Endothelial cell (in vitro differentiated cells): ENCODE measurements around the gene OR7D2. TPM values are rescaled to one million over a fixed set of nuclear protein-coding genes. Genes with fewer than 3 reads are reported as not detected.

Experiments used
- DNase-seq: peaks from one replicate; pipeline ENCODE4 v3.0.0; 2021; ENCODE audit warnings: low spot score
- H3K27ac Mint-ChIP-seq: one replicate; pipeline ENCODE4 v1.8.0; 2021; ENCODE audit warnings: mixed read lengths, inconsistent platforms; ENCODE audit not compliant: unreplicated experiment
- H3K27me3 Mint-ChIP-seq: one replicate; pipeline ENCODE4 v1.8.0; 2021; ENCODE audit warnings: mild to moderate bottlenecking, moderate library complexity, mixed read lengths, inconsistent platforms; ENCODE audit not compliant: unreplicated experiment
- H3K36me3 Mint-ChIP-seq: one replicate; pipeline ENCODE4 v1.8.0; 2021; ENCODE audit warnings: mild to moderate bottlenecking, low read depth, mixed read lengths, inconsistent platforms; ENCODE audit not compliant: unreplicated experiment
- H3K4me1 Mint-ChIP-seq: one replicate; pipeline ENCODE4 v1.8.0; 2021; ENCODE audit warnings: mild to moderate bottlenecking, mixed read lengths, inconsistent platforms; ENCODE audit not compliant: unreplicated experiment
- H3K4me3 Mint-ChIP-seq: one replicate; pipeline ENCODE4 v1.8.0; 2021; ENCODE audit warnings: mild to moderate bottlenecking, mixed read lengths, inconsistent platforms; ENCODE audit not compliant: unreplicated experiment
- H3K9me3 Mint-ChIP-seq: one replicate; pipeline ENCODE4 v1.8.0; 2021; ENCODE audit warnings: mixed read lengths, inconsistent platforms; ENCODE audit not compliant: unreplicated experiment
- total RNA-seq: library from RNA; stranded (reverse); fragmentation: NEBNext Ultra II Directional; extraction: Animal tissue kit (Norgen Biotek cat#: 25700); gene quantifications from one replicate; pipeline ENCODE4 v1.2.1, GENCODE V29; 2021; ENCODE audit not compliant: unreplicated experiment
- TF ChIP-seq, protein P1 (sequence below): fragments of 200-600 bp; sonication (generic); IDR thresholded peaks from one replicate; pipeline ENCODE4 v1.5.0; 2021; ENCODE audit warnings: antibody characterized with exemption; ENCODE audit not compliant: unreplicated experiment

OR7D2 gene
- total RNA-seq, 1 donor from 2014 or later, result not detected

DNA sequence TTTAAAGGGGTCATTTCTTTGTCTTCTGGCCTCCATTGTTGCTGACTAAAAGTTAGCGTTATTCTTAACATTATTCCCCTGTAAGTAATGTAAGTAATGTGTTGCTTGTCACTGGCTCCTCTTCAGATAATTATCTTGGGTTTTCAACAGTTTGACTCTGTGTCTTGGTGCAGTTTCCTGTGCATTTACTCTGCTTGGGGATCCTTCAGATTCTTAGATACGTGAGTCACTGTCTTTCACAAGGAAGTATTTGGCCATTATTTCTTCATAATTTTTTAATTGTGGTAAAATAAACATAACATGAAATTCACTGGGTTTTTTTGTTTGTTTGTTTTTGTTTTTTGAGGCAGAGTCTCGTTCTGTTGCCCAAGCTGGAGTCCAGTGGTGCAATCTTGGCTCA, 13.5 kb upstream of the OR7D2 start:
- Mint-ChIP-seq H3K4me3 (peak overlapping the region; percentile 9), H3K27ac (no peak overlapping the region), H3K27me3 (peaks cover 5% of the 10 kb centered on the region), H3K4me1 (no peaks in the 10 kb centered on the region), H3K36me3 (peaks cover 64% of the 10 kb centered on the region), H3K9me3 (peaks cover 20% of the 10 kb centered on the region)
- DNase-seq, result no peak
- TF ChIP-seq, protein P1, sequence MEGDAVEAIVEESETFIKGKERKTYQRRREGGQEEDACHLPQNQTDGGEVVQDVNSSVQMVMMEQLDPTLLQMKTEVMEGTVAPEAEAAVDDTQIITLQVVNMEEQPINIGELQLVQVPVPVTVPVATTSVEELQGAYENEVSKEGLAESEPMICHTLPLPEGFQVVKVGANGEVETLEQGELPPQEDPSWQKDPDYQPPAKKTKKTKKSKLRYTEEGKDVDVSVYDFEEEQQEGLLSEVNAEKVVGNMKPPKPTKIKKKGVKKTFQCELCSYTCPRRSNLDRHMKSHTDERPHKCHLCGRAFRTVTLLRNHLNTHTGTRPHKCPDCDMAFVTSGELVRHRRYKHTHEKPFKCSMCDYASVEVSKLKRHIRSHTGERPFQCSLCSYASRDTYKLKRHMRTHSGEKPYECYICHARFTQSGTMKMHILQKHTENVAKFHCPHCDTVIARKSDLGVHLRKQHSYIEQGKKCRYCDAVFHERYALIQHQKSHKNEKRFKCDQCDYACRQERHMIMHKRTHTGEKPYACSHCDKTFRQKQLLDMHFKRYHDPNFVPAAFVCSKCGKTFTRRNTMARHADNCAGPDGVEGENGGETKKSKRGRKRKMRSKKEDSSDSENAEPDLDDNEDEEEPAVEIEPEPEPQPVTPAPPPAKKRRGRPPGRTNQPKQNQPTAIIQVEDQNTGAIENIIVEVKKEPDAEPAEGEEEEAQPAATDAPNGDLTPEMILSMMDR, result no peak

DNA sequence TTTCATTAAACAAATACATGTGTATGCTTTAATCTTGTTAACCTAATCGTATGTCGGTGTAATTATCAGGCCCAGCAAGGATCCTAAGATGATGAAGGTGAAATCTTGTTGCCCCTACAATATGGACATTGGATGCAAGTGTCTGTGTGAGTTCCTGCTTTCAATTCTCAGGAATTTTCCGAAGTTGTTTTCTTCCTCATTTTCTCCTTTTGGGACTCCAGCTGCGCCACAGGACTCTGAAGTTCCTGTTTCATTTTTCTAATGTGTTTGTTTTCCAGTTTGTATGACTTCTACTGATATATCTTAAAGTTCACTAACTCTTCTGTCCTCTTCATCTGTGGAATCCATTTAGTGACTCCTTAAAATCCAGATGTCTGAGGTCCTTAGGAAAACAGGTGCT, 11.9 kb upstream of the OR7D2 start:
- TF ChIP-seq, protein P1, result no peak
- H3K9me3 Mint-ChIP-seq, result peaks cover 7% of the 10 kb centered on the region
- H3K4me1 Mint-ChIP-seq, result no peaks in the 10 kb centered on the region
- H3K36me3 Mint-ChIP-seq, result peaks cover 49% of the 10 kb centered on the region
- H3K27me3 Mint-ChIP-seq, result no peaks in the 10 kb centered on the region
- no peak overlapping the region for H3K4me3 Mint-ChIP-seq
- no peak for DNase-seq
- no peak overlapping the region for H3K27ac Mint-ChIP-seq

DNA sequence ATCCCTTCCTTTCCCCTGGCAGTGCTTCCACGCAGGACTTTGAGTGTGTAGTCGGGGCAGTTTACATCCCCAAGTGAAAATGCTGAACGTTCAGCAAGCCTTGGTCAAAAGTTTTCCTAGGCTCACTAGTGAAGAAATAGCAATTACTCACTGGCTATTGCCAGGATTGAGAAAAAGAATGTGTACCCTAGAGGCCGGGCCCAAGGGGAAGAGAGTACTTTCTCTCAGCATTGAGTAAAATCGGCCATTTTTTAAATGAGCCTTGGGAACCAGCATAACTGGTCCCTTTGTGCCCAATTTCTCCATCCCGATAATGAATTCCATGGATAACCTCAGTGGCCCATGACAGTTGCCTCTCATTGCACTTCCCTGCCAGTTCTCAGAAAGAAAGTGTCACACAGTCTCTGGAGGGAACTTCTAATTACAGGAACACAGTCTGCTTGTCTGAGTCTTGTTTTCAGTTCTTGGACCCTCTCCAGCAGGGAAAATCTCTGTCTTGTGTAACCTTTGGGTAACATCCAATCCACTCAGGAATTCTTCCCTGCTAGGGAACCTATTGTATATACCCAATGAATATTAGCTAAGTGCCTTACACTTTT, 7.3 kb upstream of the OR7D2 start:
- no peak overlapping the region for H3K4me3 Mint-ChIP-seq
- no peaks in the 10 kb centered on the region for H3K27me3 Mint-ChIP-seq
- H3K27ac Mint-ChIP-seq, result no peak overlapping the region
- TF ChIP-seq, protein P1, result no peak
- H3K4me1 Mint-ChIP-seq, result no peaks in the 10 kb centered on the region
- peaks cover 19% of the 10 kb centered on the region for H3K9me3 Mint-ChIP-seq
- no peak for DNase-seq
- H3K36me3 Mint-ChIP-seq, result peaks cover 14% of the 10 kb centered on the region

DNA sequence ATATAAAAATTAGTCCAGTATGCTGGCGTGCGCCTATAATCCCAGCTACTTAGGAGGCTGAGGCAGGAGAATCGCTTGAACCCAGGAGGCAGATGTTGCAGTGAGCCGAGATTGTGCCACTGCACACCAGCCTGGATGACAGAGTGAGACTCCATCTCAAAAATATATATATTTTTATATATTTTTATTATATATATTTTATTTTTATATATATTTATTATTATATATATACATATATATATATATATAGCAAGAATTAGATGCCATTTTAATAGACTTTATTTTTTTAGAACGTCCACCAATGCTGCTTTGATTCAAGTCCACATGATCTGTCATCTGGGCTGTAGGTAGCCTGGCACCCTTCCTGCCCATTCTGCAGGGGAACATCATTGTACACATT, 3.5 kb upstream of the OR7D2 start:
- Mint-ChIP-seq H3K27ac (no peak overlapping the region), H3K9me3 (peaks cover 22% of the 10 kb centered on the region), H3K4me3 (no peak overlapping the region), H3K4me1 (no peaks in the 10 kb centered on the region), H3K27me3 (no peaks in the 10 kb centered on the region), H3K36me3 (no peaks in the 10 kb centered on the region)
- TF ChIP-seq, protein P1, result no peak
- no peak for DNase-seq

DNA sequence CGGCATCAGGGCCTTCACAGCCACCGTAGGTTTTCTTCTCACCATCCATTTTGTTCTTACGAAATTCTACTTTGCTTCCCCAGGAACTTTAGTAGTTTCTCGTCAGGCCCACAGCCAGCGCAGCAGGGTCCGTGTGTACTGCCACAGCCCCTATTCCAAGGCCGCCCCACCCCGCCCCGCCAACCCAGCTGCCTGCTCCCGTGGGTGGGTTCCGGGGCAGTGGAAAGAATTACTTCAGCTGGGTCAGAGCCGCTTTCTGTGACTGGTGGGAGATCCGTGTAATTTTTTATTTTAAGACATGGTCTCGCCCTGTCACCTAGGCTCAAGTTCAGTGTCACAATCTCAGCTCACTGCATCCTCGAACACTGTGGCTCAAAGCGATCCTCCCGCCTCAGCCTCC, 4.2 kb downstream of the OR7D2 start:
- H3K4me3 Mint-ChIP-seq, result no peak overlapping the region
- H3K4me1 Mint-ChIP-seq, result no peaks in the 10 kb centered on the region
- no peak overlapping the region for H3K27ac Mint-ChIP-seq
- peaks cover 16% of the 10 kb centered on the region for H3K9me3 Mint-ChIP-seq
- peaks cover 10% of the 10 kb centered on the region for H3K36me3 Mint-ChIP-seq
- TF ChIP-seq, protein P1, result no peak
- H3K27me3 Mint-ChIP-seq, result peaks cover 4% of the 10 kb centered on the region
- DNase-seq, result no peak
